ENCODE data around the gene SMIM10L2A.

Gene SMIM10L2A

GRCh38 chrX:135384161-135384836, 37.4 kb upstream of the SMIM10L2A start:
- no peak for TF ChIP-seq CREB1 (IDR thresholded peaks at IDR 0.05; ENCODE audit: low read depth)
- no peak for TF ChIP-seq TEAD4 (IDR thresholded peaks at IDR 0.05)
- no peak for TF ChIP-seq TAF1 (IDR thresholded peaks at IDR 0.05; ENCODE audit: low read depth)
- TF ChIP-seq ZBTB7A (IDR thresholded peaks at IDR 0.05; ENCODE audit: low read depth), result no peak
- TF ChIP-seq TCF12 (IDR thresholded peaks at IDR 0.05; ENCODE audit: low read depth), result no peak
- no peak for TF ChIP-seq RAD21 (IDR thresholded peaks at IDR 0.05; ENCODE audit: low read depth)
- TF ChIP-seq EP300 (IDR thresholded peaks at IDR 0.05; ENCODE audit: borderline replicate concordance), result no peak
- no peak for TF ChIP-seq YY1 (IDR thresholded peaks at IDR 0.05; ENCODE audit: low read depth)
- no peak for TF ChIP-seq MAX (IDR thresholded peaks at IDR 0.05)
- no peak for TF ChIP-seq FOXM1 (IDR thresholded peaks at IDR 0.05; ENCODE audit: borderline replicate concordance, low read depth)
- no peak for TF ChIP-seq EGR1 (IDR thresholded peaks at IDR 0.05)
- no peak for TF ChIP-seq USF1 (IDR thresholded peaks at IDR 0.05)
- TF ChIP-seq REST (IDR thresholded peaks at IDR 0.05; ENCODE audit: low read depth), result no peak
- no peak for TF ChIP-seq NFIC (IDR thresholded peaks at IDR 0.05)

- TF ChIP-seq YY1 (IDR thresholded peaks at IDR 0.05; ENCODE audit: low read depth) (no peak), CREB1 (IDR thresholded peaks at IDR 0.05; ENCODE audit: low read depth) (no peak), EP300 (IDR thresholded peaks at IDR 0.05; ENCODE audit: borderline replicate concordance) (no peak), ZBTB7A (IDR thresholded peaks at IDR 0.05; ENCODE audit: low read depth) (no peak), REST (IDR thresholded peaks at IDR 0.05; ENCODE audit: low read depth) (no peak), TCF12 (IDR thresholded peaks at IDR 0.05; ENCODE audit: low read depth) (no peak)
Observed at GRCh38 chrX:135388841-135389240, 32.9 kb upstream of the SMIM10L2A start.

GRCh38 chrX:135389243-135389642, 32.5 kb upstream of the SMIM10L2A start:
- TF ChIP-seq YY1 (IDR thresholded peaks at IDR 0.05; ENCODE audit: low read depth) (no peak), RAD21 (IDR thresholded peaks at IDR 0.05; ENCODE audit: low read depth) (no peak), USF1 (IDR thresholded peaks at IDR 0.05) (no peak)

GRCh38 chrX:135389717-135390116, 32.0 kb upstream of the SMIM10L2A start:
- no peak for TF ChIP-seq EGR1 (IDR thresholded peaks at IDR 0.05)
- no peak for TF ChIP-seq FOXM1 (IDR thresholded peaks at IDR 0.05; ENCODE audit: borderline replicate concordance, low read depth)
- TF ChIP-seq REST (IDR thresholded peaks at IDR 0.05; ENCODE audit: low read depth), result no peak
- TF ChIP-seq EP300 (IDR thresholded peaks at IDR 0.05; ENCODE audit: borderline replicate concordance), result no peak
- no peak for TF ChIP-seq TEAD4 (IDR thresholded peaks at IDR 0.05)
- no peak for TF ChIP-seq CEBPB (IDR thresholded peaks at IDR 0.05)
- TF ChIP-seq TAF1 (IDR thresholded peaks at IDR 0.05; ENCODE audit: low read depth), result no peak
- TF ChIP-seq NFIC (IDR thresholded peaks at IDR 0.05), result no peak
- no peak for TF ChIP-seq YY1 (IDR thresholded peaks at IDR 0.05; ENCODE audit: low read depth)
- TF ChIP-seq USF1 (IDR thresholded peaks at IDR 0.05), result no peak
- no peak for TF ChIP-seq TCF12 (IDR thresholded peaks at IDR 0.05; ENCODE audit: low read depth)
- no peak for TF ChIP-seq MAX (IDR thresholded peaks at IDR 0.05)
- TF ChIP-seq CREB1 (IDR thresholded peaks at IDR 0.05; ENCODE audit: low read depth), result no peak
